Esophagus muscularis mucosa (tissue), 3 donors: Measurements from ENCODE around the gene PRKAR2A.

Experiments
- POLR2A ChIP-seq: fragments of 450-650 bp; IDR thresholded peaks from one replicate; pipeline ENCODE4 v1.6.1; 2017; ENCODE audit warnings: antibody characterized with exemption, moderate library complexity, mild to moderate bottlenecking, low read depth
- TF ChIP-seq, protein P1 (sequence below), 3 experiments: fragments of 200-600 bp in 2 of 3; fragments of 450-650 bp in 1 of 3; sonication (generic) in 2 of 3; IDR thresholded peaks; one replicate each; pipeline ENCODE4 v1.5.1; 2017 to 2019; ENCODE audit warnings: antibody characterized with exemption in 3 of 3, mild to moderate bottlenecking in 2 of 3, moderate library complexity in 1 of 3

DNA sequence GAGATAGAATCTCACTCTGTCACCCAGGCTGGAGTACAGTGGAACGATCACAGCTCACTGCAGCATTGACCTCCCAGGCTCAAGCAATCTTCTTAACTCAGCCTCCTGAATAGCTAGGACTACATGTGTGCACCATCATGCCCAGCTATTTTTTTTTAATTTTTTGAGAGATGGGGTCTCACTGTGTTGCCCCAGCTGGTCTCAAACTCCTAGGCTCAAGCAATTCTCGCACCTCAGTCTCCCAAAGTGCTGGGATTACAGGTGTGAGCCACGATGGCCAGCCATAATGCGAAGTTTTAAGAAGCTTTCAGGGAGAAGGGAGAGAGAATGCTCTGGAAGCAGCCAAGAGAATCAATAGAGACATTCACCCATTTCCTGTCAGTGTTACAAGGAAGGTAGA lies 42.7 kb downstream of the PRKAR2A start:
- TF ChIP-seq, protein P1, sequence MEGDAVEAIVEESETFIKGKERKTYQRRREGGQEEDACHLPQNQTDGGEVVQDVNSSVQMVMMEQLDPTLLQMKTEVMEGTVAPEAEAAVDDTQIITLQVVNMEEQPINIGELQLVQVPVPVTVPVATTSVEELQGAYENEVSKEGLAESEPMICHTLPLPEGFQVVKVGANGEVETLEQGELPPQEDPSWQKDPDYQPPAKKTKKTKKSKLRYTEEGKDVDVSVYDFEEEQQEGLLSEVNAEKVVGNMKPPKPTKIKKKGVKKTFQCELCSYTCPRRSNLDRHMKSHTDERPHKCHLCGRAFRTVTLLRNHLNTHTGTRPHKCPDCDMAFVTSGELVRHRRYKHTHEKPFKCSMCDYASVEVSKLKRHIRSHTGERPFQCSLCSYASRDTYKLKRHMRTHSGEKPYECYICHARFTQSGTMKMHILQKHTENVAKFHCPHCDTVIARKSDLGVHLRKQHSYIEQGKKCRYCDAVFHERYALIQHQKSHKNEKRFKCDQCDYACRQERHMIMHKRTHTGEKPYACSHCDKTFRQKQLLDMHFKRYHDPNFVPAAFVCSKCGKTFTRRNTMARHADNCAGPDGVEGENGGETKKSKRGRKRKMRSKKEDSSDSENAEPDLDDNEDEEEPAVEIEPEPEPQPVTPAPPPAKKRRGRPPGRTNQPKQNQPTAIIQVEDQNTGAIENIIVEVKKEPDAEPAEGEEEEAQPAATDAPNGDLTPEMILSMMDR (IDR thresholded peaks at IDR 0.05), result no peak
- no peak for TF ChIP-seq POLR2A
